Neural cell (in vitro differentiated cells): ENCODE data around the gene CKB. TPM values are rescaled to one million over a fixed set of nuclear protein-coding genes. Genes with fewer than 3 reads are reported as not detected.

ENCODE experiments used
- H2AFZ ChIP-seq: fragments of 200-600, 300-800 bp; sonication (generic), shearing (Covaris generic); 2 replicates; pipeline ENCODE4 v1.6.0; 2014; ENCODE audit warnings: low read depth, mild to moderate bottlenecking, antibody characterized with exemption, low read length, moderate library complexity
- H3F3A ChIP-seq: fragments of 200-600 bp; shearing (Covaris generic); 2 replicates; pipeline ENCODE4 v1.6.1; 2016; ENCODE audit warnings: mild to moderate bottlenecking, moderate library complexity, mixed read lengths, antibody characterized with exemption, low read length; ENCODE audit not compliant: insufficient read depth, poor library complexity, severe bottlenecking
- H3K27ac ChIP-seq: fragments of 200-600, 300-800 bp; sonication (generic), shearing (Covaris generic); 2 replicates; pipeline ENCODE4 v1.5.1; 2014; ENCODE audit warnings: mild to moderate bottlenecking, low read length, moderate library complexity
- H3K27me3 ChIP-seq: fragments of 300-800, 200-600 bp; sonication (generic), shearing (Covaris generic); 2 replicates; pipeline ENCODE4 v1.6.0; 2014; ENCODE audit warnings: mild to moderate bottlenecking, low read depth, low read length, moderate library complexity; ENCODE audit not compliant: insufficient read depth
- H3K36me3 ChIP-seq: fragments of 300-800, 200-600 bp; sonication (generic), shearing (Covaris generic); 2 replicates; pipeline ENCODE4 v1.5.1; 2014; ENCODE audit warnings: mild to moderate bottlenecking, antibody characterized with exemption, low read length, moderate library complexity; ENCODE audit not compliant: insufficient read depth
- H3K4me2 ChIP-seq: fragments of 300-800, 200-600 bp; sonication (generic), shearing (Covaris generic); 2 replicates; pipeline ENCODE4 v1.6.0; 2014; ENCODE audit warnings: mild to moderate bottlenecking, low read length
- H3K4me3 ChIP-seq: fragments of 300-800, 200-600 bp; sonication (generic), shearing (Covaris generic); 2 replicates; pipeline ENCODE4 v1.5.1; 2014; ENCODE audit warnings: mild to moderate bottlenecking, low read length, moderate library complexity
- H3K79me2 ChIP-seq: fragments of 200-600 bp; shearing (Covaris generic); replicated peaks from 2 replicates; pipeline ENCODE4 v1.6.0; 2014; ENCODE audit warnings: mild to moderate bottlenecking, low read length, moderate library complexity; ENCODE audit not compliant: insufficient read depth
- H3K9ac ChIP-seq: fragments of 300-800, 200-600 bp; sonication (generic), shearing (Covaris generic); 2 replicates; pipeline ENCODE4 v1.6.1; 2016; ENCODE audit warnings: mild to moderate bottlenecking, low read length, mixed read lengths
- H3K9me2 ChIP-seq: fragments of 200-600 bp; shearing (Covaris generic); 2 replicates; pipeline ENCODE4 v1.6.1; 2016; ENCODE audit warnings: mild to moderate bottlenecking, low read length, mixed read lengths; ENCODE audit not compliant: insufficient read depth
- H3K9me3 ChIP-seq: fragments of 200-600, 300-800 bp; sonication (generic), shearing (Covaris generic); 2 replicates; pipeline ENCODE4 v1.6.1; 2016; ENCODE audit warnings: mild to moderate bottlenecking, mixed run types, low read length, moderate library complexity, mixed read lengths
- H4K20me1 ChIP-seq: fragments of 200-600 bp; shearing (Covaris generic); 2 replicates; pipeline ENCODE4 v1.6.1; 2016; ENCODE audit warnings: mild to moderate bottlenecking, mixed run types; ENCODE audit not compliant: insufficient read depth
- EP300 ChIP-seq: fragments of 450-650 bp; conservative IDR thresholded peaks from 2 replicates; pipeline ENCODE4 v1.6.1; 2014; ENCODE audit warnings: antibody characterized with exemption, mild to moderate bottlenecking, moderate library complexity; ENCODE audit not compliant: poor library complexity, severe bottlenecking
- EZH2 ChIP-seq: fragments of 200-600, 300-800 bp; shearing (Covaris generic), sonication (generic); IDR thresholded peaks from 2 replicates; pipeline ENCODE4 v1.6.1; 2014; ENCODE audit warnings: antibody characterized with exemption, low read length, borderline replicate concordance, mild to moderate bottlenecking; ENCODE audit not compliant: insufficient read depth, poor library complexity, severe bottlenecking
- MXI1 ChIP-seq: fragments of 450-650 bp; conservative IDR thresholded peaks from 2 replicates; pipeline ENCODE4 v1.6.1; 2014; ENCODE audit warnings: antibody characterized with exemption, mild to moderate bottlenecking; ENCODE audit not compliant: poor library complexity, severe bottlenecking
- POLR2AphosphoS5 ChIP-seq: IDR thresholded peaks from 2 replicates; pipeline ENCODE4 v1.6.1; 2012
- RAD21 ChIP-seq: fragments of 450-650 bp; conservative IDR thresholded peaks from 2 replicates; pipeline ENCODE4 v1.6.1; 2014; ENCODE audit warnings: antibody characterized with exemption, mild to moderate bottlenecking, moderate library complexity
- SMC3 ChIP-seq: fragments of 450-650 bp; conservative IDR thresholded peaks from 2 replicates; pipeline ENCODE4 v1.6.1; 2014; ENCODE audit warnings: antibody characterized with exemption, mild to moderate bottlenecking, moderate library complexity; ENCODE audit not compliant: poor library complexity
- TAF1 ChIP-seq: IDR thresholded peaks from 2 replicates; pipeline ENCODE4 v1.6.1; 2012; ENCODE audit warnings: low read depth
- polyA plus RNA-seq: library from polyadenylated mRNA; depleted of rRNA; stranded (reverse); fragments of >200 nt; gene quantifications from 2 replicates; pipeline ENCODE4 v1.2.3, GENCODE V29; 2014
- TF ChIP-seq, protein P1 (sequence below): IDR thresholded peaks from 2 replicates; pipeline ENCODE4 v1.6.1; 2012; ENCODE audit warnings: borderline replicate concordance
- TF ChIP-seq, protein P2 (sequence below): fragments of 450-650 bp; IDR thresholded peaks from 2 replicates; pipeline ENCODE4 v1.5.1; 2014; ENCODE audit warnings: antibody characterized with exemption, mild to moderate bottlenecking, moderate library complexity; ENCODE audit not compliant: poor library complexity, severe bottlenecking

CKB gene
- polyA plus RNA-seq, 1 donor from 2014 or later: 918 TPM

DNA sequence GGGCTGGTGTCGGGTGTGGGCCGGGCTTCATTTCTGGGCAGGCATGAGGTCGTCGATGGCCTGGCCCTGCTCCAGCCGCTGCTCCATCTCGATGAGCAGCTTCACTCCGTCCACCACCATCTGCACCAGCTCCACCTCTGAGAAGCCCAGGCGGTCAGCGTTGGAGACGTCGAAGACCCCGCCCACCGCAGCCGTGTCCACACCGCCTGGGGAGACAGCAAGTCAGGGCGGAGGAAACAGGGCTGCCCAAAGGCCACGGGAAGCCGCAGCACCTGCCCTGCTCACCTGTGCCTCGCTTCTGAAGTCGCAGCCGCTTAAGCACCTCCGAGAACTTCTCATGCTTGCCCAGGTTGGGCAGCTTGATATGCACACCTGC is 2.8 kb downstream of the CKB start:
- H3K36me3 ChIP-seq: peaks cover 7% of the 10 kb centered on the region
- peak overlapping the region; percentile 91 for H3K4me3 ChIP-seq
- no peaks in the 10 kb centered on the region for H3F3A ChIP-seq
- no peaks in the 10 kb centered on the region for H3K27me3 ChIP-seq
- TF ChIP-seq EP300 (no peak), RAD21 (no peak), MXI1 (no peak), SMC3 (no peak), EZH2 (no peak), POLR2AphosphoS5 (no peak), TAF1 (no peak)
- TF ChIP-seq, protein P1, sequence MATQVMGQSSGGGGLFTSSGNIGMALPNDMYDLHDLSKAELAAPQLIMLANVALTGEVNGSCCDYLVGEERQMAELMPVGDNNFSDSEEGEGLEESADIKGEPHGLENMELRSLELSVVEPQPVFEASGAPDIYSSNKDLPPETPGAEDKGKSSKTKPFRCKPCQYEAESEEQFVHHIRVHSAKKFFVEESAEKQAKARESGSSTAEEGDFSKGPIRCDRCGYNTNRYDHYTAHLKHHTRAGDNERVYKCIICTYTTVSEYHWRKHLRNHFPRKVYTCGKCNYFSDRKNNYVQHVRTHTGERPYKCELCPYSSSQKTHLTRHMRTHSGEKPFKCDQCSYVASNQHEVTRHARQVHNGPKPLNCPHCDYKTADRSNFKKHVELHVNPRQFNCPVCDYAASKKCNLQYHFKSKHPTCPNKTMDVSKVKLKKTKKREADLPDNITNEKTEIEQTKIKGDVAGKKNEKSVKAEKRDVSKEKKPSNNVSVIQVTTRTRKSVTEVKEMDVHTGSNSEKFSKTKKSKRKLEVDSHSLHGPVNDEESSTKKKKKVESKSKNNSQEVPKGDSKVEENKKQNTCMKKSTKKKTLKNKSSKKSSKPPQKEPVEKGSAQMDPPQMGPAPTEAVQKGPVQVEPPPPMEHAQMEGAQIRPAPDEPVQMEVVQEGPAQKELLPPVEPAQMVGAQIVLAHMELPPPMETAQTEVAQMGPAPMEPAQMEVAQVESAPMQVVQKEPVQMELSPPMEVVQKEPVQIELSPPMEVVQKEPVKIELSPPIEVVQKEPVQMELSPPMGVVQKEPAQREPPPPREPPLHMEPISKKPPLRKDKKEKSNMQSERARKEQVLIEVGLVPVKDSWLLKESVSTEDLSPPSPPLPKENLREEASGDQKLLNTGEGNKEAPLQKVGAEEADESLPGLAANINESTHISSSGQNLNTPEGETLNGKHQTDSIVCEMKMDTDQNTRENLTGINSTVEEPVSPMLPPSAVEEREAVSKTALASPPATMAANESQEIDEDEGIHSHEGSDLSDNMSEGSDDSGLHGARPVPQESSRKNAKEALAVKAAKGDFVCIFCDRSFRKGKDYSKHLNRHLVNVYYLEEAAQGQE: no peak
- TF ChIP-seq, protein P2, sequence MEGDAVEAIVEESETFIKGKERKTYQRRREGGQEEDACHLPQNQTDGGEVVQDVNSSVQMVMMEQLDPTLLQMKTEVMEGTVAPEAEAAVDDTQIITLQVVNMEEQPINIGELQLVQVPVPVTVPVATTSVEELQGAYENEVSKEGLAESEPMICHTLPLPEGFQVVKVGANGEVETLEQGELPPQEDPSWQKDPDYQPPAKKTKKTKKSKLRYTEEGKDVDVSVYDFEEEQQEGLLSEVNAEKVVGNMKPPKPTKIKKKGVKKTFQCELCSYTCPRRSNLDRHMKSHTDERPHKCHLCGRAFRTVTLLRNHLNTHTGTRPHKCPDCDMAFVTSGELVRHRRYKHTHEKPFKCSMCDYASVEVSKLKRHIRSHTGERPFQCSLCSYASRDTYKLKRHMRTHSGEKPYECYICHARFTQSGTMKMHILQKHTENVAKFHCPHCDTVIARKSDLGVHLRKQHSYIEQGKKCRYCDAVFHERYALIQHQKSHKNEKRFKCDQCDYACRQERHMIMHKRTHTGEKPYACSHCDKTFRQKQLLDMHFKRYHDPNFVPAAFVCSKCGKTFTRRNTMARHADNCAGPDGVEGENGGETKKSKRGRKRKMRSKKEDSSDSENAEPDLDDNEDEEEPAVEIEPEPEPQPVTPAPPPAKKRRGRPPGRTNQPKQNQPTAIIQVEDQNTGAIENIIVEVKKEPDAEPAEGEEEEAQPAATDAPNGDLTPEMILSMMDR: no peak
- peak overlapping the region; percentile 90 for H3K27ac ChIP-seq
- H3K4me2 ChIP-seq: no peak overlapping the region
- peak overlapping the region; percentile 97 for H3K9ac ChIP-seq
- no peaks in the 10 kb centered on the region for H3K9me2 ChIP-seq
- H3K9me3 ChIP-seq: no peaks in the 10 kb centered on the region
- no peak overlapping the region for H2AFZ ChIP-seq
- peaks cover 19% of the 10 kb centered on the region for H4K20me1 ChIP-seq
- peaks cover 16% of the 10 kb centered on the region for H3K79me2 ChIP-seq

DNA sequence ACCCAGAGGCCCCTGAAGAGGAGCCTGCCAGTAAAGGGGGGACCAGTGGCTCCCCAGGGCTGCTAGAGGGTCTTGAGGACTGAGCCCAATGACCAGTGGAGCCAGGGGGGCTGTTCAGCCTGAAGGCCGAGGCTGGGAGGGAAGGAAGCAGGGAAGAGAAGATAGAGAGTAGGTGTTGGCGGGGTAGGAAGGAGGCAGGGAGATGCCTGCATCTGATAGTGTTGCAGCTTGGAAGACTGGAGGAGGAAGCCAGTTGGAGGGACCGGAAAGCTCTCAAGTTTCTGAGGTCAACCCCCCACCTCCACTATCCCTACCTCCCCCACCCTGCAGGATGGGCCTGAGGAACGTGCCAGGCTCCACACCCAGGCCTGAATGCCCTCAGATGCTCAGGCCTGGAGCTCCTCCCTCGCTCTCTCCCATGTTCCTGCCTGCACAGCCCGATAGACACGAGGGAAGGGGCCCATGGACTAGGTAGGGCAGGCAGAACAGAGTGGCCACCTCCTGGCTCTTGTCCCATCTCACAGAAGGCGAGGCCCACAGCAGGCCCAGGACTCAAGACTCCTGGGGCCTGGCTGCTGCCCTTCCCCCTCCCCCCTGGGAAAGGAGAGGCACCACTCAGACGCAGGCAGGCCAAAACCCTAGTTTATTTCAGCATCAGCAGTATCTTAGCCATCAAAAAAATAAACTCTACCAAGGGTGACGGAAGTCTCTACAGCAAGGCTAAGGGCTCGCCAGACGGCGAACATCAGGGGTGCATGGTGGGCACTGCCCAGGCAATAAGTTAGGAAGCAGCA is 3.4 kb downstream of the CKB start:
- Histone ChIP-seq H3K27me3 (no peaks in the 10 kb centered on the region), H3K36me3 (peaks cover 7% of the 10 kb centered on the region), H3F3A (no peaks in the 10 kb centered on the region), H3K27ac (peak overlapping the region; percentile 90), H3K9me2 (no peaks in the 10 kb centered on the region), H3K9me3 (no peaks in the 10 kb centered on the region), H3K4me3 (peak overlapping the region; percentile 91), H3K9ac (peak overlapping the region; percentile 23), H3K79me2 (peaks cover 16% of the 10 kb centered on the region), H2AFZ (no peak overlapping the region), H4K20me1 (peaks cover 19% of the 10 kb centered on the region), H3K4me2 (no peak overlapping the region)
- TF ChIP-seq, protein P2: no peak
- TF ChIP-seq EZH2 (no peak), RAD21 (no peak), POLR2AphosphoS5 (no peak), SMC3 (no peak), MXI1 (no peak), EP300 (no peak), TAF1 (no peak)
- TF ChIP-seq, protein P1: no peak
